ENCODE measurements around the gene TRA2B.

- TF ChIP-seq CTCF (IDR thresholded peaks at IDR 0.05; ENCODE audit: poor library complexity, severe bottlenecking): no peak
- no peak for TF ChIP-seq EZH2 (IDR thresholded peaks at IDR 0.05; ENCODE audit: borderline replicate concordance, insufficient read depth, low read length, poor library complexity, severe bottlenecking)
- TF ChIP-seq REST (IDR thresholded peaks at IDR 0.05; ENCODE audit: borderline replicate concordance): no peak
These were observed 28.8 kb upstream of the TRA2B start for GRCh38 chr3:185966655-185967054.
